ENCODE measurements around the gene CTNNA3.

Gene CTNNA3

DNA sequence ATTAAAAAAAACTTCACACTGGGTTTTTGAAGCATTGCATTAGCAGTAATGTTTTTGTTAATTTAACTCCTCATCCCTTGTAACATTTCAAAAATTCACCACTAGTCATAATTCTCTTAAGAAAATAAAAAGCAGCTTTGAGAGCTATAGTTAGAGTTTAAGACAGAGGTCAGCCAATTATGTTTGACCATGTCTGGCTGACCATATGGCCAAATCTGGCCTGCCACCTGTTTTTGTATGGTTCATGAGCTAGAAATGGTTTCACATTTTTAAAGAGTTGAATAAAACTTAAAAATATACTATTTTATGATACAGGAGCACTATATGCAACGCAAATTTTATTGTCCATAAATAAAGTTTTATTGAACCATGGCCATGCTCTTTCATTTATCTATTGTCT lies 843.2 kb downstream of the CTNNA3 start:
- TF ChIP-seq, protein P1, sequence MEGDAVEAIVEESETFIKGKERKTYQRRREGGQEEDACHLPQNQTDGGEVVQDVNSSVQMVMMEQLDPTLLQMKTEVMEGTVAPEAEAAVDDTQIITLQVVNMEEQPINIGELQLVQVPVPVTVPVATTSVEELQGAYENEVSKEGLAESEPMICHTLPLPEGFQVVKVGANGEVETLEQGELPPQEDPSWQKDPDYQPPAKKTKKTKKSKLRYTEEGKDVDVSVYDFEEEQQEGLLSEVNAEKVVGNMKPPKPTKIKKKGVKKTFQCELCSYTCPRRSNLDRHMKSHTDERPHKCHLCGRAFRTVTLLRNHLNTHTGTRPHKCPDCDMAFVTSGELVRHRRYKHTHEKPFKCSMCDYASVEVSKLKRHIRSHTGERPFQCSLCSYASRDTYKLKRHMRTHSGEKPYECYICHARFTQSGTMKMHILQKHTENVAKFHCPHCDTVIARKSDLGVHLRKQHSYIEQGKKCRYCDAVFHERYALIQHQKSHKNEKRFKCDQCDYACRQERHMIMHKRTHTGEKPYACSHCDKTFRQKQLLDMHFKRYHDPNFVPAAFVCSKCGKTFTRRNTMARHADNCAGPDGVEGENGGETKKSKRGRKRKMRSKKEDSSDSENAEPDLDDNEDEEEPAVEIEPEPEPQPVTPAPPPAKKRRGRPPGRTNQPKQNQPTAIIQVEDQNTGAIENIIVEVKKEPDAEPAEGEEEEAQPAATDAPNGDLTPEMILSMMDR (IDR thresholded peaks at IDR 0.05; ENCODE audit: extremely low read depth, insufficient read depth, missing control alignments): no peak
- DNase-seq (ENCODE audit: low spot score): no peak
- in situ Hi-C loops (cut with MboI; ENCODE audit: low pct_unique_long_range_greater_than_20kb, low sequenced_read_pairs, unreplicated experiment): no loop called here

DNA sequence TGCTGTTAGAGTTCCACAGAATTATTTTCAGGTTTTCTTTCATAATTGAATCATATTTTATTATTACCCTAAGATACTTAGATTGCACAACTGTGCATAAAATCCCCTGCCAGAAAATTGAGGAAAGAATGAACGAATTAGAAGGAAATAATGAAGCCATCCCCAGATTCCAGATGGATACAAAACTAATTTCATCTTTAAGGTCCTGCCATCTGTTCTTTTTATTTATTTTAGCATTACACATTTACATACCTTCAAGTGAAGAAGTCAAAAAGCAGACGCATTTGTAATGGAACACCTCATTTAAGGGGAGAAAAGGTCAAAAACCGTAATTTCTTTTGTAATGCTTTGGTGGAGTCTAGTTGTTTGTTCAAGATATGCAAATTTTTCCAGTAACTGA lies 847.1 kb downstream of the CTNNA3 start:
- in situ Hi-C loops (cut with MboI; ENCODE audit: low pct_unique_long_range_greater_than_20kb, low sequenced_read_pairs, unreplicated experiment): no loop called here
- TF ChIP-seq, protein P1 (IDR thresholded peaks at IDR 0.05; ENCODE audit: extremely low read depth, insufficient read depth, missing control alignments): no peak

DNA sequence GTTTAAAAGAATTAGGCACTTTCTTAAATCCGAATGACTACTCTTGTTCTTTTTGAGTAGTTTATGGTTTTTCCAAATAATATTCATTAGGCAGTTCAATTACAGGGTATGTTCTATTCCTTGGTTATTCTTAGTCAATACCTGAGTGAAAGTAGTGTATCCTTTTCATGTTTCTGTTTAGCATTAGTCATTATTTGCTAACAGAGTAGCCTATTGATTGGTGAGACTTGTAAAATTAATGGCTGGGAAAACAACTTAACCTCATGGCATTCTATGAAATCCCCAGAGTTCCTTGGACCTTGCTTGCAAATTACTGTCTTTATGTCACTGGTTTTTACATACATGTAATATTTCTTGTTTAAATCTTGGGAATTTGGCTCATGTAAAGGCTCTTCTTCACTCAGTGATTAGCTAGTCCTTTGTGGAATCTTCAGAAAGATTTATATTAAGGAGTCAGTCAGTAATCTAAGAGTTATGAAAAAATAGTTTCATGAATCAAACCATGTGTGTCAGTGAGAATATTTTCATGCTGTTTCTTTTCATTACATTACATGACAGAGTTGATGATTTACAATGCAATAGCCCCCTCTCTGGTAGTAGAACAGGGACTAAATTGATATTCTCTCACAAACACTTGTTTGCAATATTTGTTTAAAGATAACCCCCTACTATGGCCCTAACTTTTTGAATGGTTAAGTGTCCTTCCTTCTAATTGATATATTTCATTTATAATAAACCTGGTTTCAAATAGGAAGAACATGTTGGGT lies 851.6 kb downstream of the CTNNA3 start:
- DNase-seq (ENCODE audit: low spot score): no peak
- TF ChIP-seq, protein P1 (IDR thresholded peaks at IDR 0.05; ENCODE audit: extremely low read depth, insufficient read depth, missing control alignments): peak; percentile 1
- in situ Hi-C loops (cut with MboI; ENCODE audit: low pct_unique_long_range_greater_than_20kb, low sequenced_read_pairs, unreplicated experiment): no loop called here

More for the DNA sequence above, 847.1 kb downstream of the CTNNA3 start:
- no peak for DNase-seq (ENCODE audit: low spot score)

DNA sequence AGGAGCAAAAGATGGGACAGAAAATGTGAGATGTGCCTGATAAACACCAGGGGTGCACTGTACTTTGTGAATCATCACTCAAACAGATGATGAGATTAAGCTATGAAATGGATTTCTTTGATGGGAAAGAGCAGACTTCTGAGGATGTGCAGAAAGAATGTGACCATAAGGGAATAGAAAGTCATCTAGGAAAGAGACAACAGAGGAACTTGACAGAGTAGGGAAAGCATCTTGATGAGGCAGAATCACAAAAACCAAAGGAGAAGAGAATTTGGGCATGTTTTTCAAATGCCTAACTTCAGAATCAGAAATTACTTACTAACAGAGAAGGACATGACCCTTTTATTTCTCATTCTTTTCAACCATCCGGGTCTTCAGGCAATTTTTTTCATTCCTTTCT lies 852.6 kb downstream of the CTNNA3 start:
- TF ChIP-seq, protein P1 (IDR thresholded peaks at IDR 0.05; ENCODE audit: extremely low read depth, insufficient read depth, missing control alignments): no peak
- in situ Hi-C loops (cut with MboI; ENCODE audit: low pct_unique_long_range_greater_than_20kb, low sequenced_read_pairs, unreplicated experiment): no loop called here
- DNase-seq (ENCODE audit: low spot score): no peak

DNA sequence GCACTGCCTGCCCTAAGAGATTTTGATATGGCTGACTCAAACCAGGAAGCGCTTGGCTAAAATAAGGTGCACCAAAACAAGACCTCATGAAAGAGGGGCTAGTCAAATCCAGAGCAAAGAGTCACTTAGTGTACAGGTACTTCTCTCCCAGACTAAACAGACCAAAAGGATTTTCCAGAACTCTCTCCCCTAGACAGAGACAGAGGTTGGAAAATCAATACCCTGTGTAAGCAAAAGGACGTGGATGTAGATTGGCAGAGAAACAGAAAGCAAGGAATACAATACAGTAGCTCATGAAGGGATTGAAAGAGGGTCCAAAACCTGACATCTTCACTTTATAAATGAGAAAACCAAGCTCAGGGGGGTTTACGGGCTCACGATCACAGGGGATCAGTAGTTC lies 853.1 kb downstream of the CTNNA3 start:
- in situ Hi-C loops (cut with MboI; ENCODE audit: low pct_unique_long_range_greater_than_20kb, low sequenced_read_pairs, unreplicated experiment): no loop called here
- TF ChIP-seq, protein P1 (IDR thresholded peaks at IDR 0.05; ENCODE audit: extremely low read depth, insufficient read depth, missing control alignments): no peak
- DNase-seq (ENCODE audit: low spot score): no peak

DNA sequence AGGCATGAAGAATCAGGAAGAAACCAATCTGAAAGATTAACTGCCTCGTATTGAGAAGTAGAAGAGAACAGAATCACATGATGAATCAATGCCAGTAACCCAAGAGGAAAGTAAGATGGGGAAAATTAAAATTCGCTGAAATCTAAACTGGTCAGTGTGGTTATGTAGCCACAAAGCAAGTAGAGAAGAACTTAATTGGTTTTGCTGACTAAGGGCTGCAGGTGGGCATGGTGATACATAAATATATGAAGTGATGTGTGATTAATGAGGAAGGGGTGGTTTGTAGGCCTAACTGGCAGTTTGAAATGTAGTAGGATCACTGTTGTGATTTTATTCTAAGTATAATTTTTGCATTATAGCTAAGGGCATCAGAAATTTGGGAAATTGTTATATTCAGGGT lies 853.6 kb downstream of the CTNNA3 start:
- no peak for DNase-seq (ENCODE audit: low spot score)
- in situ Hi-C loops (cut with MboI; ENCODE audit: low pct_unique_long_range_greater_than_20kb, low sequenced_read_pairs, unreplicated experiment): no loop called here
- TF ChIP-seq, protein P1 (IDR thresholded peaks at IDR 0.05; ENCODE audit: extremely low read depth, insufficient read depth, missing control alignments): no peak
